IgD-negative memory B cell (primary cell): Measurements from ENCODE around the gene NKAIN4. TPM values are rescaled to one million over a fixed set of nuclear protein-coding genes. Genes with fewer than 3 reads are reported as not detected.

Source experiments
- H3K27ac Mint-ChIP-seq, 3 donors: one replicate each; pipeline ENCODE4 v1.8.0; 2020 to 2022; ENCODE audit warnings: mild to moderate bottlenecking in 3 of 3, mixed read lengths in 3 of 3, moderate library complexity in 1 of 3
- H3K27me3 Mint-ChIP-seq: one replicate; pipeline ENCODE4 v1.8.0; 2021; ENCODE audit warnings: mixed read lengths
- H3K36me3 Mint-ChIP-seq: one replicate; pipeline ENCODE4 v1.8.0; 2020; ENCODE audit warnings: mild to moderate bottlenecking, mixed read lengths
- H3K4me1 Mint-ChIP-seq, 3 donors: one replicate each; pipeline ENCODE4 v1.8.0; 2020 to 2022; ENCODE audit warnings: mixed read lengths in 3 of 3, mild to moderate bottlenecking in 1 of 3
- H3K4me3 Mint-ChIP-seq, 4 donors: one replicate each; pipeline ENCODE4 v1.8.0; 2020 to 2022; ENCODE audit warnings: mild to moderate bottlenecking in 4 of 4, mixed read lengths in 4 of 4, moderate library complexity in 3 of 4
- H3K9me3 Mint-ChIP-seq, 3 donors: one replicate each; pipeline ENCODE4 v1.8.0; 2020 to 2021; ENCODE audit warnings: mixed read lengths in 3 of 3, mild to moderate bottlenecking in 1 of 3
- polyA plus RNA-seq: library from polyadenylated mRNA; unstranded; fragments of 300-500 nt; fragmentation: Illumina TruSeq; gene quantifications from one replicate; pipeline ENCODE4 v1.2.3, GENCODE V29; 2021

NKAIN4 gene
- polyA plus RNA-seq, 1 donor from 2014 or later, result not detected

GRCh38 chr20:63292292-63292701 lies 38.0 kb upstream of the NKAIN4 start:
- H3K9me3 Mint-ChIP-seq, result no peaks in the 10 kb centered on the region
- peak overlapping the region in 1 of 4 donors; percentile 49 for H3K4me3 Mint-ChIP-seq
- peaks cover 0 to 3% (median 1%) of the 10 kb centered on the region in 3 donors for H3K4me1 Mint-ChIP-seq
- no peaks in the 10 kb centered on the region for H3K36me3 Mint-ChIP-seq
- no peak overlapping the region for H3K27ac Mint-ChIP-seq
- peaks cover 4% of the 10 kb centered on the region for H3K27me3 Mint-ChIP-seq

GRCh38 chr20:63291811-63292210 lies 37.5 kb upstream of the NKAIN4 start:
- Mint-ChIP-seq H3K27me3 (peaks cover 4% of the 10 kb centered on the region), H3K27ac (no peak overlapping the region), H3K36me3 (no peaks in the 10 kb centered on the region), H3K4me1 (peaks cover 0 to 3% (median 1%) of the 10 kb centered on the region in 3 donors), H3K4me3 (no peak overlapping the region), H3K9me3 (no peaks in the 10 kb centered on the region)

- no peaks in the 10 kb centered on the region for H3K36me3 Mint-ChIP-seq
- H3K27me3 Mint-ChIP-seq, result peaks cover 4% of the 10 kb centered on the region
- H3K9me3 Mint-ChIP-seq, result no peaks in the 10 kb centered on the region
- no peak overlapping the region for H3K4me3 Mint-ChIP-seq
- H3K4me1 Mint-ChIP-seq, result peaks cover 0 to 3% (median 1%) of the 10 kb centered on the region in 3 donors
- no peak overlapping the region for H3K27ac Mint-ChIP-seq
Observed at GRCh38 chr20:63290677-63291472, 36.6 kb upstream of the NKAIN4 start.

GRCh38 chr20:63290136-63290676 lies 35.9 kb upstream of the NKAIN4 start:
- H3K4me1 Mint-ChIP-seq, result peaks cover 0 to 3% (median 1%) of the 10 kb centered on the region in 3 donors
- no peaks in the 10 kb centered on the region for H3K9me3 Mint-ChIP-seq
- H3K4me3 Mint-ChIP-seq, result no peak overlapping the region
- peaks cover 4% of the 10 kb centered on the region for H3K27me3 Mint-ChIP-seq
- no peaks in the 10 kb centered on the region for H3K36me3 Mint-ChIP-seq
- H3K27ac Mint-ChIP-seq, result no peak overlapping the region

- Mint-ChIP-seq H3K4me3 (no peak overlapping the region), H3K36me3 (no peaks in the 10 kb centered on the region), H3K9me3 (no peaks in the 10 kb centered on the region), H3K4me1 (peaks cover 0 to 3% (median 0%) of the 10 kb centered on the region in 3 donors), H3K27me3 (no peaks in the 10 kb centered on the region), H3K27ac (no peak overlapping the region)
Observed at GRCh38 chr20:63289311-63290135, 35.3 kb upstream of the NKAIN4 start.

GRCh38 chr20:63288581-63289251 lies 34.5 kb upstream of the NKAIN4 start:
- H3K36me3 Mint-ChIP-seq, result no peaks in the 10 kb centered on the region
- no peaks in the 10 kb centered on the region for H3K27me3 Mint-ChIP-seq
- no peak overlapping the region for H3K4me3 Mint-ChIP-seq
- peaks cover 0 to 3% (median 0%) of the 10 kb centered on the region in 3 donors for H3K4me1 Mint-ChIP-seq
- no peaks in the 10 kb centered on the region for H3K9me3 Mint-ChIP-seq
- H3K27ac Mint-ChIP-seq, result no peak overlapping the region

GRCh38 chr20:63287697-63288580 lies 33.7 kb upstream of the NKAIN4 start:
- Mint-ChIP-seq H3K36me3 (no peaks in the 10 kb centered on the region), H3K27me3 (no peaks in the 10 kb centered on the region), H3K4me1 (peaks cover 0 to 3% (median 0%) of the 10 kb centered on the region in 3 donors), H3K27ac (no peak overlapping the region), H3K4me3 (no peak overlapping the region), H3K9me3 (no peaks in the 10 kb centered on the region)

- no peak overlapping the region for H3K4me3 Mint-ChIP-seq
- peaks cover 0 to 2% (median 0%) of the 10 kb centered on the region in 3 donors for H3K4me1 Mint-ChIP-seq
- no peak overlapping the region for H3K27ac Mint-ChIP-seq
- no peaks in the 10 kb centered on the region for H3K27me3 Mint-ChIP-seq
- H3K36me3 Mint-ChIP-seq, result no peaks in the 10 kb centered on the region
- H3K9me3 Mint-ChIP-seq, result no peaks in the 10 kb centered on the region
Observed at GRCh38 chr20:63286781-63287696, 32.8 kb upstream of the NKAIN4 start.

- Mint-ChIP-seq H3K27ac (no peak overlapping the region), H3K27me3 (no peaks in the 10 kb centered on the region), H3K4me1 (no peaks in the 10 kb centered on the region), H3K36me3 (no peaks in the 10 kb centered on the region), H3K9me3 (no peaks in the 10 kb centered on the region), H3K4me3 (no peak overlapping the region)
Observed at GRCh38 chr20:63285636-63286615, 31.7 kb upstream of the NKAIN4 start.

GRCh38 chr20:63284981-63285524 lies 30.8 kb upstream of the NKAIN4 start:
- Mint-ChIP-seq H3K4me1 (no peaks in the 10 kb centered on the region), H3K36me3 (no peaks in the 10 kb centered on the region), H3K27me3 (no peaks in the 10 kb centered on the region), H3K9me3 (no peaks in the 10 kb centered on the region), H3K27ac (no peak overlapping the region), H3K4me3 (peak overlapping the region in 1 of 4 donors; percentile 53)

- Mint-ChIP-seq H3K4me1 (no peaks in the 10 kb centered on the region), H3K27ac (no peak overlapping the region), H3K9me3 (no peaks in the 10 kb centered on the region), H3K36me3 (no peaks in the 10 kb centered on the region), H3K4me3 (peak overlapping the region in 3 of 4 donors; percentile 41 to 63 (median 53)), H3K27me3 (no peaks in the 10 kb centered on the region)
Observed at GRCh38 chr20:63284544-63284949, 30.3 kb upstream of the NKAIN4 start.

- Mint-ChIP-seq H3K36me3 (no peaks in the 10 kb centered on the region), H3K9me3 (no peaks in the 10 kb centered on the region), H3K27me3 (no peaks in the 10 kb centered on the region), H3K4me3 (peak overlapping the region; percentile 2 to 67 (median 46)), H3K4me1 (no peaks in the 10 kb centered on the region), H3K27ac (no peak overlapping the region)
Observed at GRCh38 chr20:63284083-63284440, 29.8 kb upstream of the NKAIN4 start.
